Measurements from ENCODE around the gene ZNRF2. TPM values are rescaled to one million over a fixed set of nuclear protein-coding genes. Genes with fewer than 3 reads are reported as not detected.

The ZNRF2 gene
- total RNA-seq, 6 donors from 2014 or later, result 20.2 to 44.1 (median 27.1) TPM

GRCh38 chr7:30249316-30249715 lies 35.1 kb upstream of the ZNRF2 start:
- 81 to 86% methylated on average over 2 of the region's 2 CpGs for WGBS, 2 donors
- Histone ChIP-seq H3K4me1 (peaks cover 10 to 22% (median 17%) of the 10 kb centered on the region in 4 donors), H3K27me3 (no peaks in the 10 kb centered on the region), H3K9me3 (no peaks in the 10 kb centered on the region), H3K4me3 (no peak overlapping the region), H3K36me3 (no peaks in the 10 kb centered on the region), H3K27ac (no peak overlapping the region)
- ATAC-seq (ENCODE audit: low FRiP score in 2 of 2) (peak in 1 of 2 donors; percentile 59), DNase-seq (peak in 1 of 2 donors; percentile 28)
- TF ChIP-seq EP300 (IDR thresholded peaks at IDR 0.05), result no peak
- no peak for TF ChIP-seq POLR2A (IDR thresholded peaks at IDR 0.05)
- TF ChIP-seq POLR2AphosphoS5 (IDR thresholded peaks at IDR 0.05), result no peak
- TF ChIP-seq CTCF (IDR thresholded peaks at IDR 0.05), result no peak

- H3K36me3 ChIP-seq, result no peaks in the 10 kb centered on the region
- H3K27ac ChIP-seq, result no peak overlapping the region
- no peak for ATAC-seq (ENCODE audit: low FRiP score in 2 of 2)
- 77 to 79% methylated on average over 2 of the region's 2 CpGs for WGBS, 2 donors
- no peak for DNase-seq
- no peaks in the 10 kb centered on the region for H3K27me3 ChIP-seq
- H3K4me1 ChIP-seq, result peaks cover 10 to 24% (median 21%) of the 10 kb centered on the region in 4 donors
- H3K9me3 ChIP-seq, result no peaks in the 10 kb centered on the region
- TF ChIP-seq CTCF (IDR thresholded peaks at IDR 0.05), result no peak
- no peak for TF ChIP-seq POLR2AphosphoS5 (IDR thresholded peaks at IDR 0.05)
- no peak for TF ChIP-seq EP300 (IDR thresholded peaks at IDR 0.05)
- TF ChIP-seq POLR2A (IDR thresholded peaks at IDR 0.05), result no peak
- H3K4me3 ChIP-seq, result no peak overlapping the region
Measured at GRCh38 chr7:30249986-30250774, 34.2 kb upstream of the ZNRF2 start.

- TF ChIP-seq EP300 (IDR thresholded peaks at IDR 0.05) (no peak), CTCF (IDR thresholded peaks at IDR 0.05) (no peak), POLR2AphosphoS5 (IDR thresholded peaks at IDR 0.05) (no peak), POLR2A (IDR thresholded peaks at IDR 0.05) (no peak)
- Histone ChIP-seq H3K9me3 (no peaks in the 10 kb centered on the region), H3K36me3 (no peaks in the 10 kb centered on the region), H3K4me1 (peaks cover 10 to 24% (median 21%) of the 10 kb centered on the region in 4 donors), H3K27ac (no peak overlapping the region), H3K4me3 (no peak overlapping the region), H3K27me3 (no peaks in the 10 kb centered on the region)
- 89 to 93% methylated on average over 7 of the region's 7 CpGs for WGBS, 2 donors
- ATAC-seq (ENCODE audit: low FRiP score in 2 of 2) (no peak), DNase-seq (no peak)
Measured at GRCh38 chr7:30251708-30252329, 32.6 kb upstream of the ZNRF2 start.

- Histone ChIP-seq H3K4me3 (no peak overlapping the region), H3K4me1 (peaks cover 6 to 24% (median 19%) of the 10 kb centered on the region in 4 donors), H3K9me3 (no peaks in the 10 kb centered on the region), H3K27ac (peak overlapping the region; percentile 42 to 81 (median 63)), H3K27me3 (no peaks in the 10 kb centered on the region), H3K36me3 (no peaks in the 10 kb centered on the region)
- TF ChIP-seq POLR2A (IDR thresholded peaks at IDR 0.05), result no peak
- TF ChIP-seq EP300 (IDR thresholded peaks at IDR 0.05), result peak in 3 of 4 donors; percentile 34 to 93 (median 46)
- no peak for TF ChIP-seq CTCF (IDR thresholded peaks at IDR 0.05)
- TF ChIP-seq POLR2AphosphoS5 (IDR thresholded peaks at IDR 0.05), result peak; percentile 67 to 69
- DNase-seq (peak in 1 of 2 donors; percentile 76), ATAC-seq (ENCODE audit: low FRiP score in 2 of 2) (peak; percentile 69 to 83)
- 61 to 70% methylated on average over 7 of the region's 7 CpGs for WGBS, 2 donors
Measured at GRCh38 chr7:30252885-30253795, 31.3 kb upstream of the ZNRF2 start.
